Stimulated activated CD4-positive, alpha-beta T cell treated with anti-CD3 and anti-CD28 coated beads, Interleukin-4, amount 100 ng/mL, for 4 hours (primary cell): Measurements from ENCODE around the gene BZW2.

Experiments
- DNase-seq, 2 experiments: peaks; one replicate each; pipeline ENCODE4 v3.0.0-alpha.2; 2020

Gene BZW2

DNA sequence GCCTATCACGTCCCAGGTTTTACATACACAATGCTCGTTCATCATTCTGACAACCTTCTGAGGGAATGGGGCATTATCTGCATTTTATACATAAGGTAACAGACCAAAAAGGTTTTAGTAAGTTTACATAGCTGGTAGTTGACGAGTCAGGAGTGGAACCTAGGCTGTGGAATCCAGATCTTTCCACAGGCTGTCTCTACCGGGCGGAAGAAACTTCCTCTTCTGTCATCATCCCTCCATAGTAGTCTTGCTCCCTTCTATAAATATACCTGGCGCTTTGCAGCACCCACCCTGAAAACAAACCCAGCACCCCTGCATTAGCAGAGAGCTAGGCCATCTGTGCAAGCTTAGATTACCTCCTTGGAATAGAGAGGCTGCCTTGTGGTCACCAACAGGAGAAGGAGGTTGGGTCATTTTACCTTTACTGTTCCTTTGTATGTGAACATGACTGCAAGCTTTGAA is 108.9 kb downstream of the BZW2 start:
- no peak for DNase-seq

DNA sequence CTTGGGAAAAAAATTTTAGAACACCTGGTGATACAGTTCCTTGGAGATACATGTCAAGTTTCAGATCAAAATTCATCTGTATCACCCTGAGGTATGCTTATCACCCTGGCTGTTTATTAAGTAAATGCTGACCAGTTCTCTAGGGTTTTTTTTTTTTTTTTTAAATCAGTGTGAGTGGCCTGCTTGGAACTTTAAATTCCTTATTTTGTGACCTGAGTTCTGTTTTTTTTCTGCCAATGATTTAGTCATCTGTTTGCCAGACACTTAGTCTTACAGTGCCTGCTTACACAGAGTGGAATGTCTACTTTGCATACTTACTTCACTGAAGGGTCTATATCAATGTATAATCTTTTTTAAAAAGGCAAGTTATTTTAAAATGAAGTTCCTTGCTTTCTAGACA is 109.4 kb downstream of the BZW2 start:
- DNase-seq: no peak
